Astrocyte of the hippocampus (primary cell): ENCODE measurements around the gene UBTD1.

Experiments
- DNase-seq: peaks from one replicate; pipeline ENCODE4 v3.0.0; 2011; ENCODE audit warnings: low read depth, low spot score

The UBTD1 gene

GRCh38 chr10:97618285-97618684, 119.6 kb downstream of the UBTD1 start:
- DNase-seq: no peak

DNA sequence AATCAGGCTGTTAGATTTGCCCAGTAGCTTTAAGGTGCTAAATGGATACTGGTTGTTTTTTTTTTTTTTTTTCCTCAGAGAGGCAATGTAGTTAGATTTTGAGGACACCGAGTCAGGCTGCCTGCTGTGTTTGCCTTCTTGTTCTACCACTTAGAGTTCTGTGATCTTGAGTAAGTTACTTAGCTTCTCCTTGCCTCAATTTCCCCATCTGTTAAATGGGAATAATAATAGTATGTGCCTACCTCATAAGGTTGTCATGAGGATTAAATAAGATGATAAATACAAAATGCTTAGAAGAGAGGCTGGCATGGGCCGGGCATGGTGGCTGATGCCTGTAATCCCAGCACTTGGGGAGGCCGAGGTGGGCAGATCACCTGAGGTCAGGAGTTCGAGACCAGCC, 120.0 kb downstream of the UBTD1 start:
- DNase-seq: no peak
